Measurements from ENCODE around the gene SPOCD1. TPM values are rescaled to one million over a fixed set of nuclear protein-coding genes. Genes with fewer than 3 reads are reported as not detected.

Gene SPOCD1
- 30.7 TPM for total RNA-seq

- DNase-seq (ENCODE audit: low spot score in 2 of 2), result peak in 1 of 2 donors; percentile 86
- Histone ChIP-seq H3K9me3 (no peaks in the 10 kb centered on the region), H3K27ac (no peak within 1 kb of the TSS), H3K4me1 (no peaks in the 10 kb centered on the region), H3K36me3 (no peaks in the 10 kb centered on the region), H3K4me3 (no peak within 1 kb of the TSS), H3K27me3 (no peaks in the 10 kb centered on the region)
- intact Hi-C loops (cut with DNase I), result loop anchor here (2.0 kb wide), 1 partner anchor 149 kb away; no protein-coding TSS in a partner anchor
- peak; percentile 57 to 74 (median 63) for TF ChIP-seq CTCF (IDR thresholded peaks at IDR 0.05)
Measured at GRCh38 chr1:31815752-31816500, at the start of gene SPOCD1. Gene SPOCD1 (minus strand): TSS chr1:31816022. CDS start chr1:31815333, 689 bp downstream.

GRCh38 chr1:31862071-31862470 is 46.2 kb upstream of the SPOCD1 start:
- DNase-seq (ENCODE audit: low spot score in 2 of 2), result no peak
- Histone ChIP-seq H3K9me3 (no peaks in the 10 kb centered on the region), H3K36me3 (no peaks in the 10 kb centered on the region), H3K27me3 (no peaks in the 10 kb centered on the region), H3K4me1 (no peaks in the 10 kb centered on the region), H3K4me3 (no peak overlapping the region), H3K27ac (no peak overlapping the region)
- no peak for TF ChIP-seq CTCF (IDR thresholded peaks at IDR 0.05)
- intact Hi-C loops (cut with DNase I), result no loop called here

GRCh38 chr1:31861346-31861745 is 45.5 kb upstream of the SPOCD1 start:
- Histone ChIP-seq H3K4me1 (no peaks in the 10 kb centered on the region), H3K4me3 (no peak overlapping the region), H3K27me3 (no peaks in the 10 kb centered on the region), H3K9me3 (no peaks in the 10 kb centered on the region), H3K27ac (no peak overlapping the region), H3K36me3 (no peaks in the 10 kb centered on the region)
- intact Hi-C loops (cut with DNase I), result no loop called here
- no peak for TF ChIP-seq CTCF (IDR thresholded peaks at IDR 0.05)
- DNase-seq (ENCODE audit: low spot score in 2 of 2), result no peak

- Histone ChIP-seq H3K27me3 (no peaks in the 10 kb centered on the region), H3K9me3 (no peaks in the 10 kb centered on the region), H3K36me3 (no peaks in the 10 kb centered on the region), H3K4me3 (no peak overlapping the region), H3K4me1 (no peaks in the 10 kb centered on the region), H3K27ac (no peak overlapping the region)
- no peak for TF ChIP-seq CTCF (IDR thresholded peaks at IDR 0.05)
- intact Hi-C loops (cut with DNase I), result no loop called here
- DNase-seq (ENCODE audit: low spot score in 2 of 2), result no peak
Measured at GRCh38 chr1:31860581-31860980, 44.8 kb upstream of the SPOCD1 start.

GRCh38 chr1:31859719-31860118 is 43.9 kb upstream of the SPOCD1 start:
- no peak overlapping the region for H3K4me3 ChIP-seq
- intact Hi-C loops (cut with DNase I), result no loop called here
- H3K27me3 ChIP-seq, result no peaks in the 10 kb centered on the region
- no peak overlapping the region for H3K27ac ChIP-seq
- no peaks in the 10 kb centered on the region for H3K9me3 ChIP-seq
- DNase-seq (ENCODE audit: low spot score in 2 of 2), result no peak
- TF ChIP-seq CTCF (IDR thresholded peaks at IDR 0.05), result no peak
- no peaks in the 10 kb centered on the region for H3K36me3 ChIP-seq
- H3K4me1 ChIP-seq, result no peaks in the 10 kb centered on the region
